Muscle layer of duodenum (tissue), 2 donors: ENCODE results near the gene SPG21.
"Not testable (repeated sequence)": the region's sequence is repeated elsewhere in the genome, so short reads cannot be mapped to it uniquely, and the experiment has no call there.

Source experiments
- H3K27ac ChIP-seq: one replicate; pipeline ENCODE4 v1.7.0; 2013; ENCODE audit warnings: mild to moderate bottlenecking, low read length
- H3K27me3 ChIP-seq: one replicate; pipeline ENCODE4 v1.7.0; 2013; ENCODE audit warnings: low read depth, mild to moderate bottlenecking, control low read depth, low read length
- H3K36me3 ChIP-seq, 2 donors: one replicate each; pipeline ENCODE4 v1.7.0; 2013; ENCODE audit warnings: low read length in 2 of 2, control low read depth in 1 of 2, mild to moderate bottlenecking in 1 of 2; ENCODE audit not compliant: insufficient read depth in 2 of 2, control insufficient read depth in 1 of 2
- H3K4me1 ChIP-seq, 2 donors: one replicate each; pipeline ENCODE4 v1.7.0; 2013; ENCODE audit warnings: low read length in 2 of 2, mild to moderate bottlenecking in 2 of 2, control low read depth in 1 of 2, moderate library complexity in 1 of 2; ENCODE audit not compliant: insufficient read depth in 2 of 2, control insufficient read depth in 1 of 2
- H3K4me3 ChIP-seq, 2 donors: one replicate each; pipeline ENCODE4 v1.7.0; 2013; ENCODE audit warnings: low read length in 2 of 2, low read depth in 1 of 2, mild to moderate bottlenecking in 1 of 2
- H3K9me3 ChIP-seq, 2 donors: one replicate each; pipeline ENCODE4 v1.7.0; 2013; ENCODE audit warnings: low read length in 2 of 2, control low read depth in 1 of 2, mild to moderate bottlenecking in 1 of 2; ENCODE audit not compliant: control insufficient read depth in 1 of 2
- donor health status: healthy.

Gene SPG21

DNA sequence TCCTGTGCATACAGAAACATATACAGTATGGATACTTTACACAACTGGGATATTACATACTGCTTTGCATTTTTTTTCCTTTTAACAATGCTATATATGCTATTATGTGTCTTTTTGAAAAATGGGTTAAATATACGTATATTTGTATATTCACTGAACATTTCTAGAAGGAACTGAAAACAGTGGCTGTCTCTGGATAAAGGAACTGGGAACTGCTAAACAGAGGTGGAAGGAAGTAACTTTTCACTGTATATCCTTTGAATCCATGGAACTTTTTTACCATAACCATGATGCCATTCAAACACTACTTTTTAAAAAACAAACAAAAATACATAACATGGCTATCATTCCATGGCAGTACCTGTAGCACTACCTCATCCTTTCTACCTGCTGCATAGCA, 37.9 kb upstream of the SPG21 start:
- no peak overlapping the region for H3K27ac ChIP-seq
- peaks cover 15 to 19% of the 10 kb centered on the region in 2 donors for H3K36me3 ChIP-seq
- no peaks in the 10 kb centered on the region for H3K9me3 ChIP-seq
- H3K27me3 ChIP-seq: no peaks in the 10 kb centered on the region
- H3K4me3 ChIP-seq: no peak overlapping the region
- peaks cover 3 to 11% of the 10 kb centered on the region in 2 donors for H3K4me1 ChIP-seq

DNA sequence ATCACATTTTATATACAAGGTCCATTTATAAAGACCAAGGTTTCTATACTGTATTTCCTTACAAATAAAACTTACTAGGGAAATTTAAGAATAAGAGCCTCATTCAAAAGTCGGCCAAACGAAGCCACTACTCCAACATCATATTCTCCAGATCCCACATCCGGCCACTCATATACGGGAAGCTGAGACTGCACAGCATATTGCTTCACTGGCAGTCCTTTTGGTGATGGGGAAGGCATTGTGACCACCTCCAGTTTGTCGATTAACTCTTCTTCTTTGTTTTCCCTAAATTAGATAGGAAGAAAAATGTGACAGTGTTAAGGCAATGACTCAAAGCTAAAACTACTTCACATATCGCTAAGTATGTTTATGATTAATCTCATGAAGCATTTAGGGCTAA, 37.0 kb upstream of the SPG21 start:
- H3K27ac ChIP-seq: no peak overlapping the region
- H3K4me1 ChIP-seq: peaks cover 3 to 11% of the 10 kb centered on the region in 2 donors
- H3K9me3 ChIP-seq: no peaks in the 10 kb centered on the region
- H3K27me3 ChIP-seq: no peaks in the 10 kb centered on the region
- no peak overlapping the region for H3K4me3 ChIP-seq
- peaks cover 15 to 19% of the 10 kb centered on the region in 2 donors for H3K36me3 ChIP-seq

DNA sequence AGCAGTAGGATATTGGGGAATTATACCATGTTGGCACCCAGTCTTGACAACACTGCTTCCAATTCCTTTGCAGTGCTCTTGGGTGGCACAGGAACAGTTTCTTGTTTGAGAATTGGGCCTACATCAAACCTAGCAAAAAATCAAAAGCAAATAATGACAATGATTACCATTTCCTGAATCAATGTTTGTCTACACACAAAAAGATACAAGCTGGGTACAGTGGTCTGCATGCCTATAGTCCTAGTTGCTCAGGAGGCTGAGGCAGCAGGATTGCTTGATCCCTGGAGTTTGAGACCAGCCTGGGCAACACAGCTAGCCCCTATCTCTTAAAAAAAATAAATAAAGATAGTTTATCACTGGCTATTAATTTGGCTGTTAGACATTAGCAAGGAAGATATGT, 31.8 kb upstream of the SPG21 start:
- no peak overlapping the region for H3K27ac ChIP-seq
- H3K9me3 ChIP-seq: no peaks in the 10 kb centered on the region
- H3K27me3 ChIP-seq: no peaks in the 10 kb centered on the region
- H3K4me3 ChIP-seq: no peak overlapping the region
- peaks cover 26 to 45% of the 10 kb centered on the region in 2 donors for H3K36me3 ChIP-seq
- no peaks in the 10 kb centered on the region for H3K4me1 ChIP-seq

DNA sequence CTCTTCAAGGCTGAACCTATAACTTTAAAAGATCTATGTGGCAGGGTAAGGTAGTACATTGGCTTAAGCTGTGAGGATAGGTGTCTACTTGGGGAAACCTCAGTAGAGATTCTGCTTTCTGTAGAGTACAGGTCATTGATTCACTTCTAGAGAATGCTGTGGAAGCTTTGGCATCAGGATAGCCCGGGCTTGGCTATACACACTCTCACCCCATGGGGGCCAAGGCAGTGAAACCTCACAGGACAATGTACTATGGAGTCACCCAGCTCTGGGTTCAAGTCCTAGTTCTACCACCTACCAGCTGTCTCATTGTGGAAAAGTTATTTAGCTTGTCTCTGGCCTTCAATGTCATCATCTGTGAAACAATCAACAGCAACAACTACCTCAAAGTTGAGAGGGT, 30.7 kb upstream of the SPG21 start:
- H3K27me3 ChIP-seq: no peaks in the 10 kb centered on the region
- no peak overlapping the region for H3K4me3 ChIP-seq
- H3K9me3 ChIP-seq: no peaks in the 10 kb centered on the region
- peaks cover 30 to 49% of the 10 kb centered on the region in 2 donors for H3K36me3 ChIP-seq
- H3K4me1 ChIP-seq: no peaks in the 10 kb centered on the region
- H3K27ac ChIP-seq: no peak overlapping the region

DNA sequence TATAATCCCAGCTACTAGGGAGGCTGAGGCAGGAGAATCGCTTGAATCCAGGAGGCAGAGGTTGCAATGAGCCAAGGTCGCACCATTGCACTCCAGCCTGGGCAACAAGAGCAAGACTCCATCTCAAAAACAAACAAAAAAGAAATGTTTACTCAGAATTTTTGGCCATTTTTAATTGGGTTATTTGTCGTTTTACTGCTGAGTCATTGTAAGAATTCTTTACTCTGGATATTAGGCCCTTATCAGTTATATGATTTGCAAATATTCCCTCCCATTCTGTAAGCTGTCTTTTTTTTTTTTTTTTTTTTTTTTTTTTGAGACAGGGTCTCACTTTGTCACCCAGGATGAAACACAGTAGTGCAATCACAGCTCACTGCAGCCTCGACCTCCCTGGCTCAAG, 21.5 kb upstream of the SPG21 start:
- H3K27ac ChIP-seq, H3K9me3 ChIP-seq, H3K4me3 ChIP-seq, H3K4me1 ChIP-seq, H3K27me3 ChIP-seq: not testable (repeated sequence)
- peaks cover 33 to 39% of the 10 kb centered on the region in 2 donors for H3K36me3 ChIP-seq

DNA sequence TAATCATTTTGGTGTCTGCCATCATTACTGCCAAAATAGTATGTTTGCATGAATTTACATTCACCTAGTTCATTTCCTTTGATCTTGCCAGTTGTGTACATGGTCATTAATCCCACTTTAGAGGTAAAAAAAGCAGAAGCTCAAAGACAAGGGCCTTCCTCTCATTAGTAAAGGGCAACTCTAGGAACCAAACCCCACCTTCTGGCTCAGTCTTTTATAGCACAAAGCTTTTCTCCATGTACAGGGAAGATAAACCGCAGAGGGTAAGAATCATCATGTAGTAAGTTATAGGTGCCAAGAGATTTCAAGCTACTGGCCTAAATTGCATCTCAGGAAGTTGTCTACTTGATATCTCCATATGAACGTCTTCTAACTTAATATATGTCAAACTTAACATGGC, 19.3 kb upstream of the SPG21 start:
- Histone ChIP-seq H3K9me3 (peaks cover 0 to 5% of the 10 kb centered on the region in 2 donors), H3K4me1 (no peaks in the 10 kb centered on the region), H3K4me3 (no peak overlapping the region), H3K36me3 (peaks cover 27 to 34% of the 10 kb centered on the region in 2 donors), H3K27ac (no peak overlapping the region), H3K27me3 (no peaks in the 10 kb centered on the region)

DNA sequence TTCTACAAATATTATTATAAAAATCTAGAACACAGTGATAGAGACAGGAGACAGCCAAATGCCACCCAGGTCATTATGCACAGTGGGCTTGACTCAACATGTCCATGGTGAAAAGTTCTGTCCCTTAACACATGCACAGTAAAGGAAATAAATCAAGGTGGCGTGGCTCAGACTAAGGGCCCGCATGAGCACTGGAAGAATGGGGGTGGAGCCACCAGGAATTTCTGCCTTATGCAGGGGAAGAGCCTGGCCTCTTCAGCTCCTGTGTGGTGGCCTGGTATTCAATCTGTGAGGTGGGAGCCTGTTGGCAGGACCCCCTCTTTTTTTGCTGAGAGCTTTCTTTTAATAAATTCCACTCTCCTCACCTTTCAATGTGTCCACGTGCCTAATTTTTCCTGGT, 17.2 kb upstream of the SPG21 start:
- no peaks in the 10 kb centered on the region for H3K4me1 ChIP-seq
- no peaks in the 10 kb centered on the region for H3K9me3 ChIP-seq
- H3K4me3 ChIP-seq: no peak overlapping the region
- H3K27me3 ChIP-seq: no peaks in the 10 kb centered on the region
- H3K27ac ChIP-seq: no peak overlapping the region
- H3K36me3 ChIP-seq: peaks cover 17 to 23% of the 10 kb centered on the region in 2 donors

DNA sequence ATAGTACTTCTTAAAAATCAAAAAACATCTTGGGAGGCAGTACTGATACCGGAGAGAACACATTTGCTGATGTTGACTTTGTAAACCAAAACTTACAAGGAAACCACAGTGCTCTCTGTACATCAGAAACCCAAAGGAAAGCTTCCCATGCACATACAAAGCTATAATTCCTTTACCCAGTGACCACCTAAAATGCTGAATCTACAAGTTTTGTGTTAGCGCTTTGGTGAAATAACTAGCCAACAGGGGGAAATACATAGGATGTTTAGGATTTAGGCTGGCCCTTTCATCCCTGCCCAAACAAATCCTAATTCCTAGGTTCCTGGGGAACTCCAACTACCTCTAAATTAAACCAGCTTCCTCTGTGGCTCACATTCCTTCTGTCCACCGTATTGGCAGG, 15.3 kb upstream of the SPG21 start:
- no peak overlapping the region for H3K27ac ChIP-seq
- no peak overlapping the region for H3K4me3 ChIP-seq
- H3K9me3 ChIP-seq: no peaks in the 10 kb centered on the region
- H3K4me1 ChIP-seq: no peaks in the 10 kb centered on the region
- H3K27me3 ChIP-seq: no peaks in the 10 kb centered on the region
- H3K36me3 ChIP-seq: peaks cover 17 to 22% of the 10 kb centered on the region in 2 donors

DNA sequence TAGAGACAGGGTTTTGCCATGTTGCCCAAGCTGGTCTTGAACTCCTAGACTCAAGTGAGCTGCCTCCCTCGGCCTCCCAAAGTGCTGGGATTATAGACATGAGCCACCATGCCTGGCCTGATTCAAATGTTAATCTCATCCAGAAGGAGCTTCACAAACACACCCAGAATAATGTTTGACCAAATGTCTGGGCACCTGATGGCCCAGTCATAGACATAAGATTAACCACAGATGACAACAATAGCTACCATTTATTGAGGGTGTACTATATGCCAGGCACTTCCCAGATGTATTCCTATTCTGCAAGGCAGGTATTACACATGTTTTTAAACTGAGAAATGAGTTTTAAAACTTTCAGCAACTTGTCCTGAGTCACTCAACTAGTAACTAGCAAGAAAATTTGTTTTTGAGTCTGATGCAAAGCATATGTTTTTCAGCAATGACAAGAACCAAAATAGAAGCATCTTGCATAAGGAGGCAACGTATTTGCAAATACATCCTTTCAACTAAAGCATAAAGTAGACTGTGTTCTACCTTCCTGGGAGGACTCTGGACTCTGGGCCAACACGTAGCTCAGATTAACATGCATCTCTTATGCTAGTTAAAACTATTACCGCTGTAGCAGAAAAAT, 8.1 kb upstream of the SPG21 start:
- H3K9me3 ChIP-seq: no peaks in the 10 kb centered on the region
- H3K36me3 ChIP-seq: peaks cover 0 to 3% of the 10 kb centered on the region in 2 donors
- H3K4me3 ChIP-seq: no peak overlapping the region
- no peaks in the 10 kb centered on the region for H3K27me3 ChIP-seq
- H3K27ac ChIP-seq: no peak overlapping the region
- no peaks in the 10 kb centered on the region for H3K4me1 ChIP-seq

DNA sequence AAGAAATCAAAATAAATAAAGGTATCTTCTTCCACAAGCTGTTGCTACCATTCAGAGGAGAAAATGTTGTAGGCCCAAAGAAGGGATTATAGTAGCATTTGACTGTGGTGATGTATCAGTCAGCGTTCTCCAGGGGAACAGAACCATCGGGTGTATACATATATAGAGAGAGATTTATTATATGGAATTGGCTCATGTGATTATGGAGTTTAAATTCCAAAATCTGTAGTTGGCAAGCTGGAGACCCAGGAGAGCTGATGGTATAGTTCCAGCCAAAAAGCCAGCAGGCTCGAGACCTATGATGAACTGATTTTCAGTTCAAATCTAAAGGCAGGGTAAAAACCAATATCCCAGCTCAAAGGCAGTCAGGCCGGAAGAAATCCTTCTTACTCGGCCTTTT, 7.4 kb upstream of the SPG21 start:
- Histone ChIP-seq H3K27ac (no peak overlapping the region), H3K4me3 (no peak overlapping the region), H3K9me3 (no peaks in the 10 kb centered on the region), H3K4me1 (peaks cover 0 to 3% of the 10 kb centered on the region in 2 donors), H3K27me3 (no peaks in the 10 kb centered on the region), H3K36me3 (peaks cover 0 to 3% of the 10 kb centered on the region in 2 donors)

DNA sequence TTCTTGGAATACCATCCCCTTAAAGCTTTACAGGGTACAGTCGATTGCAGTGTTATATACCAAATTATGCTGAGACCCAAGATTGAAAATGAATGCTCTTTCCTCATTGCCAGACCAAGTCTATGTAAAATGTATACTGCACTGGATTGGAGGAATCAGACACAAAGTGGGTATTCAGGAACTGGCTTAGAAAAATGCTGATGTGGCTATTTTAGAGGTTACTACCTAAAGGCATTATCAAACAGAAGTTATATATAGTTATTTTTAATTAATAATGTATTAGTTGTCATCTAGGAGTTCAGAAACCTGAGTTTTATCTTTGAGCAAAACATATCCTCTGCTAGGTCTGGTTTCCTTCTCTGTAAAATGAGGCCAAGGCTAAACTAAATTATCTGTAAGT, 3.6 kb upstream of the SPG21 start:
- Histone ChIP-seq H3K4me3 (no peak overlapping the region), H3K27ac (no peak overlapping the region), H3K27me3 (no peaks in the 10 kb centered on the region), H3K9me3 (no peaks in the 10 kb centered on the region), H3K36me3 (peaks cover 0 to 3% of the 10 kb centered on the region in 2 donors), H3K4me1 (peaks cover 0 to 11% of the 10 kb centered on the region in 2 donors)

DNA sequence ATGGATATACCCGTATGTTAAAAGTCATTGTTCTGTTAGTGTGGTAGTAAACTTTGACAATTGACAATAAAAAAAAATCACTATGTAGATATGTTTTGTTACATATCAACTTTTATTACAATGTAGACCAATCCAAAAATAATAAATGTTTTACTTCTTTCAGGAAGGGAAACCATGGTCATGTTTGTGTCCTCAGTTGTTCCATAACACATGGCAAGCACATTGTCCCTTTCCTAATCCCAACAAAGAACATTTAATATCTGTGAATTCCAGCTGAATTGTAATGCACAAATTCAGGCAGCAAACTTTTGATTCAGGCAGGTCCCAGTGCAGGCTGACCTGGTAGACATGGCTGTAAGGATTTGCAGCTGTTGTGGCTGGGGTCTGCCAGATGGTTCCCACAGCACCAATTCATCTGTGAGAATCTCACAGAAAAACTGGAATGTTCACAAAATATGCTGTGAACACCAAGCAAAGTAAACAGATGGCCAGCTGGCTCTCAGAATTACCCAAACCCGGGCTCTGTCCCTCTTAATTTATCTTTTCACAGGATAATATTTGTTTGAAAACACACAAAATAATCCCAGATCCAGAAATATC, 1.9 kb upstream of the SPG21 start:
- H3K27me3 ChIP-seq: no peaks in the 10 kb centered on the region
- H3K4me1 ChIP-seq: peaks cover 0 to 16% of the 10 kb centered on the region in 2 donors
- no peaks in the 10 kb centered on the region for H3K9me3 ChIP-seq

More for the DNA sequence above, 1.9 kb upstream of the SPG21 start:
- no peak overlapping the region for H3K4me3 ChIP-seq
- H3K36me3 ChIP-seq: peaks cover 0 to 3% of the 10 kb centered on the region in 2 donors
- no peak overlapping the region for H3K27ac ChIP-seq
